GM21367 (cell line): ENCODE data around the gene PPP2R3B.
"Not testable (repeated sequence)": the region's sequence is repeated elsewhere in the genome, so short reads cannot be mapped to it uniquely, and the experiment has no call there.

ENCODE experiments used
- ATAC-seq: cut with Tn5 transposase; IDR thresholded peaks from one replicate; pipeline ENCODE4 v1.9.1; 2021; ENCODE audit not compliant: unreplicated experiment

PPP2R3B gene

DNA sequence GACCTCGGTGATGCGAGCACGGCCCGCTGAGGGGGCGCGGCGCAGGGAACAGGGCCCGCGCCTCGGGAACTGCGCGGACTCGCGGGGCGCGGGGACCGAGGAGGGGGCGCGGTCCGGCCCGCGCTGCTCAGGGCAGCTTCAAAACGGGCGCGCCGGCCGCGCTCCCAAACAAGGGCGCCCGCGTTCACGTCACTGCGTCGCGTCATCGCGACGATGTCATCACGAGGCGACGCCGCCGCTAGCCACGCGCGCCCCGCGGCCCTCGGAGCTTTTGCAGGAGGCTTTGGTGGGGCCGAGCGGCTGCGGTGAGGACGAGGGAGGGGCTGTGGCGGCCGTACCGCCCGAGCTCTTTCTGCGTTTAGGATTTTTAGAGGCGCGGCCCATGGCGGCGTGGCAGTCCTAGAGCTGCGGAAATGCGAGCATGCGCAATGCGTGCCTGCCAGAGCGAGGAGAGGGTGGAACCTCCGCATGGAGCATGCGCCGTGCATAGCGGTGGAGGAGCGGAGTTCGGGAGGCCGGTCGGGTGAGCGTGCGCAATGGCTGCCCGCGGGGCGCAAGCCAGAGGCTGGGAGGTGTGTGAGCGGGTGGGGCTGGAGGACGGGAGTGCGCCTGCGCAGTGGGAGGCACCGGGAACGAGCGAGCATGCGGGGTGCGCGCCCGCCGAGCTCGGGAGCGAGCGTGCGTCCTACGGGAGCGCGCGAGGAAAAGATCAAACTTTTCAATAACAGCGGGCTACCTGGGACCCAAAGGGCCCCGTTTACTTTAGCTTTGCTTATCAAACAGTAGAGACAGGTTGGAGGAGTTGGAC lies at the start of gene PPP2R3B:
TSS of gene PPP2R3B (minus strand) at position 140 of the 808 bp plus-strand sequence. CDS start 216 bp downstream, outside the sequence.
- ATAC-seq = peak; percentile 92

DNA sequence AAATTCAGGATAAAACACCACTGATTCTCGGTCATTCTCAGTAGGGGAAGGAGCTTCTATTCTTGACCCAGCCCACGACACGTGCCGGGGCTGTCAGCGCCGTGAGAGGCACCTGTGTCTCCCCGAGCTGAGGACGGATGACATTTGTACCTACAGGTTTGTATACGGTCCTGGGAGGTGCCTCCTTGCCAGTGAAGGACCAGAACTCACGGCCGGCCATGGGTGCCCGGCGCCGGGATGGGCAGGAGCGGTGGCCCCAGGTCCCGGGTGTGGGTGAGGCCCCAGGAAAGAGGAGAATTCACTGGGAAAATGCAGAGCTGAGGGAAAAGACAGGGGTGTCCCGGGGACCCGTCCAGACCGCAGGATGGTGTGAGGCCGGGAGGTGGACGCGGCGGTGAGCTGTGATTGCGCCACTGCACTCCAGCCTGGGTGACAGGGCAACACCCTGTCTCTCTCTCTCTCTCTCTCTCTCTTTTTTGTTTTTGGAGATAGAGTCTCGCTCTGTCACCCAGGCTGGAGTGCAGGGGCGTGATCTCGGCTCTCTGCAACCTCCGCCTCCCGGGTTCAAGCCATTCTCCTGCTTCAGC lies 48.9 kb upstream of the PPP2R3B start:
- no peak for ATAC-seq

DNA sequence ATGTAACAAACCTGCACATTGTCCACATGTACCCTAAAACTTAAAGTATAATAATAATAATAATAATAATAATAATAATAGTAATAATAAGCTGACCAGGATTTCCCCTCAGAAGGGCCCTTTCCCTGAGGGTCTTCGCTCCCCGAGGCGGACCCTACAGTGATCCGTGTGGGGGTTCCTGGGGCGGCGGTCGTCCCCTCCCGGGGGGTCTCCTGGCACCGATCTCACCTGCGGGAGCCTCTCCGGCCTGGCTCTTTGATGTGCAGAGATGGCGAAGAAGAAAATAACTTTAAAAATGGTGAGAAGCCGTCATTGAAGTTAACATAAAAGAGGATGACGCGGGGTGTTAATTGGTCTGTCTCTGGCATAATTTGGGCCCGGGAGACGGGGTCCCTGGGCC lies 48.2 kb upstream of the PPP2R3B start:
- ATAC-seq = no peak

DNA sequence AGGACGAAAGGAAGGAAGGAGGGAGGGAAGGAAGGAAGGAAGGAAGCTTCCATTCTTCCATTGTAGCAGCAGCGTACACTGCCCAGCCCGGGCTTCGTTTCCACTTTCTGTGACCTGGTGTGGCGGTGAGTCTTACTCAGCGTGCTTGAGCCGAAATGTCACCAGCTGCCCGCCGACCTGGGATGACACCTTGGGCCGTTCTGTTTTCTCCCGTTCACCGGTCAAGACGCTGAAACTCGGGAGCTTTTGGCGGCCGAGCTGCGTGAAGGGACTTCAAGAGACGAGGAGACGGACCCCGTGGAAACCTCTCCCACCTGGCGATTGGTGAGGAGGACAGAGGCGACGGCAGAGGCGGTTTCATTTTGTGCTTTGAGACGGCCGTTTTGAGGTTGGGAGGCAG lies 47.1 kb upstream of the PPP2R3B start:
- no peak for ATAC-seq

GRCh38 chrX:432666-433065 lies 46.0 kb upstream of the PPP2R3B start:
- ATAC-seq = not testable (repeated sequence)

GRCh38 chrX:431492-432111 lies 44.9 kb upstream of the PPP2R3B start:
- ATAC-seq = no peak

DNA sequence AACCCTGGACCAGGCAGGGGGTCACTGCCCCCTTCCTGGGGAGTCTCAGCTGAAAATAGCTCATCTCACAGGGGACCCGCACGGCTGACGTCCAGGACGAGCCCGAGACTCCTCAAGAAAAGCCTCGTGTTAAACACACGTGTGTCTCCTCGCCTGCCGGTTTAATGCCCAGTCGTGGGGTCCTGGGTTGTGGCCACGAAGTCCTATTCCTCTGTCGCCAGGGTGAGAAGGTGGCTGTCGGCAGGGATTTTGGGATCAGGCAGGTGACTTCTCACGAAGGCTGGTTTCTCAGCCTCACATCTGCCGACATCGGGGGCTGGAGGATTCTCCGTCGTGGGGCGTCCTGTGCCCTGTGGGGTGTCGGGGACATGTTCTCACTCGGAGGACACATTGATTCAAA lies 44.3 kb upstream of the PPP2R3B start:
- ATAC-seq = no peak

DNA sequence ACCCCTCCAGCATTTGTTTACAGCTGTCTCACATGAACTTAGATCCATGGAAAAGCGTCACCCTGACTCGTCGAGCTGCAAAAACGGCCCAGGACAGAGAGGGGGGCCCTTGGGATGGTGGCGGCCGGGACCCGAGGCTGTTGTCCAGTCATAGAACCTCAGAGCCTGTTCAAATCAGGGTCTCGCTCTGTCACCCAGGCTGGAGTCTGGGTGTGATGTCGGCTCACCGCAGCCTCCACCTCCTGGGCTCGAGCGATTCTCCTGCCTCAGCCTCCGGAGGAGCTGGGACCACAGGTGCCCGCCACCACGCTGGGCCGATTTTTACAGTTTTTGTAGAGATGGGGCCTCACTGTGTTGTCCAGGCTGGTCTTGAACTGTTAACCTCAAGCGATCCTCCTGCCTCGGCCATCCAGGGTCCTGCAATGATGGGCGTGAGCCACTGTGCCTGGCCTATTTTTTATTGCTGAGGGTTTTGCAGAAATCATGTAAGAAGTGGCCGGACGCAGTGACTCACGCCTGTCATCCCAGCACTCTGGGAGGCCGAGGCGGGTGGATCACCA lies 42.6 kb upstream of the PPP2R3B start:
- no peak for ATAC-seq

GRCh38 chrX:427812-428725 lies 41.4 kb upstream of the PPP2R3B start:
- ATAC-seq = no peak

DNA sequence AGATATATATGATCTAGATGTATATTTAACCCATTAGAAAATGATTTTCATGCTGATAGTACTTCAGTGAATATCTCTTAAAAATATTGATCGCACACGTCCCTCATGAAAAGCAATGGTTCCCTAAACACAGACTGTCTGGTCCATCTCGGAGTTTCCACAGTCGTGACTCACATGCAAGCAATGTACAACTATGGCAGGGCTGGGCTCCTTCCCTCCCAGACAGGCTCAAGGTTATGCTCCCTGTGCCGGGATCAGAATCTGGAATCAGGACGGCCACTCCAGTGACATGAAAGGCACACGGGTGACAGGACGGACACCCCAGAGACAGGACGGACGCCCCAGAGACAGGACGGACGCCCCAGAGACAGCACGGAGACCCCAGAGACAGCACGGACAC lies 40.2 kb upstream of the PPP2R3B start:
- no peak for ATAC-seq

- ATAC-seq = no peak
These were observed 38.3 kb upstream of the PPP2R3B start for GRCh38 chrX:425056-425455.

GRCh38 chrX:421646-422391 lies 35.1 kb upstream of the PPP2R3B start:
- ATAC-seq = no peak

DNA sequence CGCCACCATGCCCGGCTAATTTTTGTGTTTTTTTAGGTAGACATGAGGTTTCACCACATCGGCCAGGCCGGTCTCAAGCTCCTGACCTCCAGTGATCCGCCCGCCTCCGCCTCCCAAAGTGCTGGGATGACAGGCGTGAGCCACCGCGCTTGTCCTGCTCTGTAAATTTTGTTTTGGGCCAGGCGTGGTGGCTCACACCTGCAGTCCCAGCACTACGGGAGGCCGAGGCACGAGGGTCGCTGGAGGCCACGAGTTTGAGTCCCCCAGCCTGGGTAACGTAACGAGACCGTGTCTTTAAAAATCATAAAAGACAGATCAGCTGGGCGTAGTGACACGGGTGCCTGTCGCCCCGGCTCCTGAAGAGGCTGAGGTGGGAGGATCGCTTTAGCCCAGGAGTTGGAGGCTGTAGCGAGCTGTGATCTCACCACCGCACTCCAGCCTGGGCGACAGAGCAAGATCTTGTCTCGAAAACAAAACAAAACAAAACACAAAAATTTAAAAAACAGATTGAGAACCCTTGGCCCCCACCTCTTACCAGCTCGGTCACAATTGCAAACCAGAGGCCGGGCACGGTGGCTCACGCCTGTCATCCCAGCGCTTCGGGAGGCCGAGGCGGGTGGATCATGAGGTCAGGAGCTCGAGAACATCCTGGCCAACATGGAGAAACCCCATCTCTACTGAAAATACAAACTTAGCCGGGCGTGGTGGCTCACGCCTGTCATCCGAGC lies 34.0 kb upstream of the PPP2R3B start:
- ATAC-seq = no peak

DNA sequence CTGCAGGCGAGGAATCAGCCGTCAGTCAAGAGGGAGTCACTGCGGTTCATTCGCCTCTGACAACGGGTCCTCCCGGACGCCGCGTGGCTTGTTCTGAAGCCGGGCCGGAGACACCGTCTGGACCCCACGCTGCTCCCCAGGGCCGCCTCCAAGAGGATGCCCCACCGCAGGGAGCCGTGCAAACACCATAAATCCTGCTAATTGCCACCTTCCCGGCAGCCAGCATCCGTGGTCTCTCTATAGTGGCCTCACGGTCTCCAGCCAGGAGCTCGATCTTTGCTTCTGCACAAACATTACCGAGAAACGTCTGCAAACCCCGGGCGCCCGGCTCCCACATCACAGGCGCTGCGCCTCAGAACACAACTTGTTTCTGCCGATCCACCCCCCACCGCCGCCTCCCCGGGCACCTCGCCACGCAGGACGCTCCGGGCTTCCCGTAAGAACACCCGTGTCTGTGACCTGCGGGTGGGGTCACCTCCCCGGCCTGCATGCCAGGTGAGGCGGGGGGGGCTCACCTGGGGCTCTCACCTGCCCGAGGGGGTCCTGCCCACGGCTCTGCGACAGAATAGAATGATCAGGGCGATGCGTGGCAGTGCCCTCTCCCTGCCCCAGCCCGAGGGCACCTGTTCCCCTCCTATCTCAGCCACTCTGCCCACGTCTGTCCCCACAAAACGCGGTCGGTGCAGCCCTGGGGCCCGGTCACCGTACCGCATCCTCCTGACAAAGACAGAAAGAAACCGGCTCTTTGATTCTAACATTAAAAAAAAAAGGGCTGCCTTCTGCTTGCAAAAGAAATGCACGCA lies 32.4 kb upstream of the PPP2R3B start:
- ATAC-seq = no peak

DNA sequence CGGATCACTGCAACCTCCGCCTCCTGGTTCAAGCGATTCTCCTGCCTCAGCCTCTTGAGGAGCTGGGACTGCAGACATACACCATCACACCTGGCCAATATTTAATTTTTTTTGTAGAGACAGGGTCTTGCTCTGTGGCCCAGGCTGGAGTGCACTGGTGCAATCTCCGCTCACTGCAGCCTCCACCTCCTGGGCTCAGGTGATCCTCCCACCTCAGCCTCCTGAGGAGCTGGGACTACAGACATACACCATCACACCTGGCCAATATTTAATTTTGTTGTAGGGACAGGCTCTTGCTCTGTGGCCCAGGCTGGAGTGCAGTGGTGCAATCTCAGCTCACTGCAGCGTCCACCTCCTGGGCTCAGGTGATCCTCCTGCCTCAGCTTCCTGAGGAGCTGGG lies 28.8 kb upstream of the PPP2R3B start:
- not testable (repeated sequence) for ATAC-seq

DNA sequence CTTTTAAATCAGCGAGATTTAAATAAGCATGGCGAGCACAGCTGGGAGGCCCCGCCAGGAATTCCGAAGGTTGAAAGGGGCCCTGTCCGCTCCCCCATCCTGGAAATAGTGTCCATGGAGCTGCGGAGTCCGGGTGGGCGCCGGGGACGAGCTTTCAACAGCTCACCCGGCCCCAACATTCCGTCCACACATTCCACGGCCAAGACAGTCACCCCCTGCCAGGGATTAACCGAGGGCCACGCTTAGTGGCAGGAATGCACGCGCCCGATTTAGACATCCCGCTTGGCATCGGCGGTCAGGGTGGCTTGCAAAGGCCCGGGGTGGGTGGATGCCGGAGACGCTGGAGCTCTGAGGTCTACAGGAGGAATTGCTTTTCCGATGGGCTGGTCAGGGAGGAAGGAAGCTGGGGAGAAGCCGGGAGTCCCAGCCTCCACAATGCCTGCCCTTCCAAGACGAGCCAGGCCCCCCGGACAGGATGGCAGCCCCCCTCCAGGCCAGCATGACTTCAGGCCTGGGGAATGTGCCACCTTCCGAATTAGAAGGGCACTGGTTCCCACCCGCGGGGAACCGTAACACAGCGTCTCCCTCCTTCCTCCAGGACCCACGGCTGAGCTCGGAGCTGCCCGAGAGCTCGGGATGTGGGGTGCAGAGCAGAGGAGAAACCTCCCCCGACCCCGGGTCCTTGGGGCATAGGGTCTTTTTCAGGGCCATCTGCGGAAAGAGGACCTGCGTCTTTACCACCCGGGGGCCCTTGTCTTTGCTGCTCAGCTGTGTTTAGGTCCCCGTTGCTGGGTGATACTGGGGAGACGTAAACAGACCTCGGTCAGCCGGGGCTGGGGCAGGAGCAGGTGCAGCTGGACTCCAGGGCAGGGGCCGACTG lies 26.9 kb upstream of the PPP2R3B start:
- no peak for ATAC-seq

GRCh38 chrX:410296-410695 lies 23.6 kb upstream of the PPP2R3B start:
- no peak for ATAC-seq

DNA sequence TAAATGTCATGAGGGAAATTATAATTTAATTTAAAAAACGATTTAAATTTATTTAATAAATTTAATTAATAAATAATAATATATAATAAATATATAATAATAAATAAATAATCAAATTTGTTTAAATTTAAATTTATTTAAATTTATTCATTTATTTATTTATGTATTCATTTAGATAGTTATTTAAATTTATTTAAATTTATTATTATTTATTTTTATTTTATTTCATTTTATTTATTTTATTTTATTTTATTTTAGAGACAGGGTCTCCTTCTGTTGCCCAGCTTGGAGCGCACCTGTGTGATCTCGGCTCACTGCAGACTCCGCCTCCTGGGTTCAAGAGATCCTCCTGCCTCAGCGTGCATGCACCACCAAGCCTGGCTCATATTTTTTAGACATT lies 18.4 kb upstream of the PPP2R3B start:
- no peak for ATAC-seq
